Fibroblast of mammary gland (primary cell): Measurements from ENCODE around the gene TXNRD3.

Experiments used
- DNase-seq: peaks from one replicate; pipeline ENCODE4 v3.0.0-alpha.2; 2010; ENCODE audit warnings: low read depth
- H3K4me3 ChIP-seq: 2 replicates; pipeline ENCODE4 v1.5.1; 2011; ENCODE audit warnings: low read depth, mild to moderate bottlenecking, low read length, moderate library complexity; ENCODE audit not compliant: control insufficient read depth
- TF ChIP-seq, protein P1 (sequence below): conservative IDR thresholded peaks from 2 replicates; pipeline ENCODE4 v1.5.1; 2011; ENCODE audit warnings: low read depth, low read length, inconsistent platforms; ENCODE audit not compliant: control insufficient read depth, insufficient read depth

TXNRD3 gene

DNA sequence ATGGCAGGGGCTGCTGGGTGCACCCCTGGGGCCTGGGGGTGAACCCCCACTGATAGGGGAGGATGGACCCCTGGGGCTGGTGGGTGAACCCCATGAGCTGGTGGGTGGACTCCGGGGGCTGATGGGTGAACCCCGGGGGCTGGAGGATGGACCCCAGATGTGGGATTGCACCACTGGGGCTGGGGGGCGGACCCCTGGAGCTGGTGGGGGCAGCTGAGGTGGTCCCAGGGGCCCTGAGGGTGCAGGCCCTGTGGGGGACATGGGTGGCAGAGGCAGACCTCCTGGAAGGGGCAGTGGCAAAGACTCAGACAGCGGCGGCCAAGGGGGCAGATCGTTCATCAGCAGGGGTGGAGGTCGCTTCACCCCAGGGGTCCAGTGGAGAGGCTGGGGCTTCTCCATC is 17.4 kb upstream of the TXNRD3 start:
- H3K4me3 ChIP-seq = no peak overlapping the region
- DNase-seq = no peak
- TF ChIP-seq, protein P1, sequence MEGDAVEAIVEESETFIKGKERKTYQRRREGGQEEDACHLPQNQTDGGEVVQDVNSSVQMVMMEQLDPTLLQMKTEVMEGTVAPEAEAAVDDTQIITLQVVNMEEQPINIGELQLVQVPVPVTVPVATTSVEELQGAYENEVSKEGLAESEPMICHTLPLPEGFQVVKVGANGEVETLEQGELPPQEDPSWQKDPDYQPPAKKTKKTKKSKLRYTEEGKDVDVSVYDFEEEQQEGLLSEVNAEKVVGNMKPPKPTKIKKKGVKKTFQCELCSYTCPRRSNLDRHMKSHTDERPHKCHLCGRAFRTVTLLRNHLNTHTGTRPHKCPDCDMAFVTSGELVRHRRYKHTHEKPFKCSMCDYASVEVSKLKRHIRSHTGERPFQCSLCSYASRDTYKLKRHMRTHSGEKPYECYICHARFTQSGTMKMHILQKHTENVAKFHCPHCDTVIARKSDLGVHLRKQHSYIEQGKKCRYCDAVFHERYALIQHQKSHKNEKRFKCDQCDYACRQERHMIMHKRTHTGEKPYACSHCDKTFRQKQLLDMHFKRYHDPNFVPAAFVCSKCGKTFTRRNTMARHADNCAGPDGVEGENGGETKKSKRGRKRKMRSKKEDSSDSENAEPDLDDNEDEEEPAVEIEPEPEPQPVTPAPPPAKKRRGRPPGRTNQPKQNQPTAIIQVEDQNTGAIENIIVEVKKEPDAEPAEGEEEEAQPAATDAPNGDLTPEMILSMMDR = no peak

DNA sequence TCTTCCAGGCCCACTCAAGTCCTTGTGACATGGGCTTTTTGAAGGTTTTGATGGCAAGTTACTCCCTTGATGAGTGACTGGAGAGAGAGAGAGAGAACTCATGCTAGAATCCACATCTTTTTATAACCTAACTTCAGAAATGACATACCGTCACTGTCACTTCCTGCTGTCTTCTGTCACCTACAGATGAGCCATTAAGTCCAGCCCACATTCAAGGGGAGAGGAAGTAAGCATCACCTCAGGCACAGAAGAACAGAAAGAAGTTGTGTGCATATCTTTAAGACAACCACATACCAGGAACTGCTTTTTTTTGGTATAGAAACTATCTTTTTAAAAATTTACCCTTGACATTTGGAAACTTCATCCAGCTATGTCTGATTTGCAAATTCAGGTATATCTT is 16.6 kb upstream of the TXNRD3 start:
- DNase-seq = no peak
- no peak overlapping the region for H3K4me3 ChIP-seq
- TF ChIP-seq, protein P1 = no peak

DNA sequence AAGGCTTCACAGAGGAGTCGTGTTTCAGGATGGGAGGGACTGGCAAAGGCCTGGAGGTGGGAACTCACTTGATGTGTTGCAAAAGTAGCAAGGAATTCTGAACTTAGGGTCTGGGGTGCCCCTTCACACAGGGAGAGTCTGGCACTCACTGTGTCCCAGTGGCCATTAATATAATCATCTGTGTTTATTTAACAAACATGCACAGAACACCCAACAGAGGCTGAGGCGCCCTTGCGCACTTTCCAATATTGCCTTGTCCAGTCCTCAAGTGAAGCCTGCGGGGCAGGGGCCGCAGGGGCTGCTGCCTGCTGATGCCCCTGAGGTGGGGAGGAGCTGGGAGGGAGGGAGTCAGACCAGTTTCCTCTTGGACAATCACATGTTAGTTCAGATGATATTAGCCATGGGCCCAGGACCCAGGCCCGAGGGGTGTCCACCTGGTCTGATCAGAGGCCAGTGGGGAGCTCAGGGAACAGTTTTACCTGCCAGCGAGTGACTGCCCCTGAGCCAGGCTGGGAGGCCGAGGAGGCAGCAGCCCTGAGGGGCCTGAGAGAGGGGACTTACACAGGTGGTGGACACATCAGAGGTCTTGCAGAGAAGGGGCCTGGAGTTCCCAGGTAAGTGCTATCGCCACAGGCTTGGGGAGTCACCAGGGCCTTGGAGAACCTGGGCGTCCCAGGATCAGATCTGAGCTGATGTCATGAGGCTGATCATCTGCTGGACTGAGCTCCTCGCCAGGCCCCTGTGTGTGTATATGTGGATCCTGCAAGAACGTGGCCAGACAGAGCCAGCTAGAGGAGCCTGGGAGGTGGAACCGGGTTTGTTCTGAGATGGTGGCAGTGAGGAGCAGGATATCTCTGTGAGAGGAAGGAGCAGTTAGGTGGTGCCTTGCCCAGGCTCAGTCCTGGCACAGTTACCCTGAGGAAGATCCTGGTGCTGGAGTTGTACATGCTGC is 13.8 kb upstream of the TXNRD3 start:
- DNase-seq = no peak
- H3K4me3 ChIP-seq = no peak overlapping the region
- TF ChIP-seq, protein P1 = no peak

DNA sequence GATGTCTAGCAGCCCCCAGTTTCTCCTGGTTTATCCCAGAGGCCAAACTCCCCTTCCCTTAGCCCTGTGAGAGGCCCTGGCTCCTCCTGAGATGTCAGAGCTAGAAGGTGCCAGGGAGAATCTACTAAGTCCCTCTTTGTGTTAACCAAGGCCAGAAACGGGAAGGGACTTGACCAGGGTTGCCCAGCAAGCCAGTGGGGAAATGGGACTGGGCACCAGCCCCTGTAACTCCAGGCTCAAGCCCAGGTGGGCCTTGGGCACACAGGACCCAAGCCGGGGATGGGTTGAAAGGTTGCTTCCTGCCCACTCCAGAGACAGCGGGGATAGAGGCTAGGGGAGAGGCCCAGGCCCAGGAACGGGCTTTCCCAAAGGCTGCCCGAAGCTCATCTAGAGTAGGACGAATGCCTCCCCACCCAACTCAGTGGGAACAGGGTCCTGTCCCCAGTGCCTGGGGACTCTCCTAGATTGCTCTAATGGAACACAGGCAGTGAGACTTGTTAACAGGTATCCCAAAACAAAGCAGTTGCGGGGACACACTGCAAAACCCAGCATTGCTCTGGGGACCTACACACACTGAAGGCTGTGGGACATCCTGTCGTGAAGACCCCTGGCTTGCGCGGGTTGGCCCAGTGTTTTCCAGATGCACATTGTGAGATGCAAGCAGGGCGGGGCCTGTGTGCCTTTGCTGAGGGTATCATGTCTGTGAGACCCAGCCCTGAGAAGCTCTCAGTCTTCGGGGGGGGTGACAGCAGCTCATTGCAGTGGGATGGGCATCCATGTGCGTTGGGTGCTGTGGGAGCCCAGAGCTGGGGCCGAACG is 12.9 kb upstream of the TXNRD3 start:
- DNase-seq = no peak
- TF ChIP-seq, protein P1 = no peak
- H3K4me3 ChIP-seq = no peak overlapping the region

DNA sequence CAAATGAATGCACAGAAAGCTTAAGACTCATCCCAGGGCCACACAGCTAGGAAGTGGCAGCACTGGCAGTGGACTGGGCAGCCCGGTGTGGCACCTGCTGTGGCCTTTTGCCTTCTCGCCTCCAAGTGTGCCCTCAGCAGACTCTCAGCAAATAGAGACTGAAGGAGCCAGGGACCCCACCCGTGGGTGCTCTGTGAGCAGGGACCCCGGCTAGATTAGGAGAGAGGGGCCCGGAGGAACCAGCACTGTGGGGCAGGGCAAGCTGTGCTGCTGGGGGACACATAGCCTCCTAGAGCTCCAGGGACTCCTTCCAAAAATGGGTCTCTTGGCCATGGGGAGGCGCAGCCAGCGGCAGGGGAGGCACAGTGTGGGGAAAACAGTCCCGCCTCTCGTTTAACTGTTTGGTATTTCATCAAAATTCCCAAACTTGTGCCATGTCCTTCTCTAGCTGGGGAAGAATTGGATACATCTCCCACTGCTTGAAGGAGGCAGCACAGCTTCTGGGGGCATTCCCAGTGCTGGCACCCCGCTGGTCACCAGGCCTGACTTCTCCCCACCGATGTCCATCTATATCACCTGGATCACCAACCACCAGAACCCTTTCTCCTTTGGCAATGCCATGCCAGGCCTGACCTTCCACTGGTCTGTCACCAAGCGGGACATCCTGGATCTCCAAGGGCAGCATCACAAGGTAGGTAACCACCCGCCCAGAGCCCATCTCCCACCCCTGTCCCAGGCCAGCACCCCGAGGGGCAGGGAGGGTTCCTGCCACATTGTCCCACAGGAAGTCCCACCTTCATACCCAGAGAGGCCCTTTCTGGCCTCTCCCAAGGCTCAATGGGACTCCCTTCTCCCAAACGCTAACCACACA is 12.0 kb upstream of the TXNRD3 start:
- no peak overlapping the region for H3K4me3 ChIP-seq
- TF ChIP-seq, protein P1 = no peak
- no peak for DNase-seq
